Spleen (tissue), 11 donors: Measurements from ENCODE around the gene RNF167. TPM values are rescaled to one million over a fixed set of nuclear protein-coding genes. Genes with fewer than 3 reads are reported as not detected.
A peak's percentile ranks its signal among the peaks of the same experiment; 100 is the strongest.

ENCODE experiments used
- DNase-seq: peaks from one replicate; pipeline ENCODE4 v3.0.0-alpha.2; 2020
- H3K27ac ChIP-seq, 8 donors: fragments of 200-600 bp; sonication (generic) in 7 of 8; 1 replicate in 4 of 8; 2 replicates in 4 of 8; pipeline versions ENCODE4 v1.5.0 to v1.8.0; 2016 to 2021; ENCODE audit warnings: inconsistent platforms in 4 of 8, mild to moderate bottlenecking in 4 of 8, moderate library complexity in 1 of 8
- H3K27me3 ChIP-seq, 7 donors: fragments of 200-600 bp; sonication (generic) in 6 of 7; replicated peaks in 1 of 7; 1 replicate in 4 of 7; 2 replicates in 3 of 7; pipeline versions ENCODE4 v1.5.0 to v1.8.0; 2016 to 2021; ENCODE audit warnings: inconsistent platforms in 3 of 7, mild to moderate bottlenecking in 1 of 7
- H3K36me3 ChIP-seq, 6 donors: fragments of 200-600 bp; sonication (generic) in 5 of 6; 1 replicate in 4 of 6; 2 replicates in 2 of 6; pipeline versions ENCODE4 v1.5.0 to v1.8.0; 2016 to 2021; ENCODE audit warnings: inconsistent platforms in 2 of 6
- H3K4me1 ChIP-seq, 6 donors: fragments of 200-600 bp; sonication (generic) in 5 of 6; 1 replicate in 3 of 6; 2 replicates in 3 of 6; pipeline versions ENCODE4 v1.5.0 to v1.8.0; 2016 to 2021; ENCODE audit warnings: inconsistent platforms in 3 of 6
- H3K4me3 ChIP-seq, 8 donors: fragments of 200-600 bp; sonication (generic) in 7 of 8; 1 replicate in 4 of 8; 2 replicates in 4 of 8; pipeline versions ENCODE4 v1.5.0 to v1.8.0; 2016 to 2021; ENCODE audit warnings: inconsistent platforms in 4 of 8, mild to moderate bottlenecking in 4 of 8, moderate library complexity in 2 of 8
- H3K9me3 ChIP-seq, 8 donors: fragments of 200-600 bp; sonication (generic) in 7 of 8; 1 replicate in 4 of 8; 2 replicates in 4 of 8; pipeline versions ENCODE4 v1.5.0 to v1.8.0; 2016 to 2021; ENCODE audit warnings: inconsistent platforms in 4 of 8
- POLR2A ChIP-seq, 3 donors: fragments of 450-650 bp; IDR thresholded peaks; one replicate each; pipeline ENCODE4 v1.5.1; 2017; ENCODE audit warnings: antibody characterized with exemption in 3 of 3, mild to moderate bottlenecking in 1 of 3
- POLR2AphosphoS5 ChIP-seq, 3 donors: sonication (generic); formaldehyde crosslinking; IDR thresholded peaks; one replicate each; pipeline ENCODE4 v1.5.1; 2017; ENCODE audit warnings: antibody characterized with exemption in 3 of 3
- WGBS, 5 donors: extraction: QIAGEN DNeasy Blood & Tissue Kit in 3 of 5; methylation state at CpG; one replicate each; pipeline versions ENCODE4 v1.1.5 to v1.1.7; 2013 to 2018; 5-methylcytosine and 5-hydroxymethylcytosine counted together
- intact Hi-C: fragments of 100-400 bp; cut with DNase I; formaldehyde crosslinking; loops from one replicate; pipeline ENCODE4 v1.15.0; 2023; ENCODE audit warnings: low total_unique reads
- polyA plus RNA-seq, 3 donors: library from polyadenylated mRNA; stranded (reverse); fragments of 200-250 nt; gene quantifications; one replicate each; pipeline ENCODE4 v1.2.1, GENCODE V29; 2013
- total RNA-seq, 7 donors: library from RNA; depleted of rRNA in 3 of 7; stranded (reverse); fragments of >200 nt in 3 of 7; fragmentation: NEBNext Ultra II Directional in 4 of 7; extraction: Animal tissue kit (Norgen Biotek cat#: 25700) in 4 of 7; gene quantifications; one replicate each; pipeline versions ENCODE4 v1.1.0 to v1.2.1, GENCODE V29; 2016 to 2021
- TF ChIP-seq, protein P1 (sequence below), 11 experiments: fragments of 200-600 bp in 7 of 11; fragments of 450-650 bp in 4 of 11; sonication (generic) in 4 of 11; IDR thresholded peaks in 8 of 11; conservative IDR thresholded peaks in 3 of 11; 1 replicate in 7 of 11; 2 replicates in 4 of 11; pipeline versions ENCODE4 v1.4.0 to v1.8.0; 2016 to 2021; ENCODE audit warnings: antibody characterized with exemption in 11 of 11, inconsistent platforms in 4 of 11, mild to moderate bottlenecking in 1 of 11
- donor health status: healthy with polysubstance abuse.
- donor health status: DM: no; HTN: no; CAD: no; lungs with moderate emphysema.
- donor health status: DM: no; HTN: no; CAD: no.
- donor health status: Bipolar disorder and iron deficiency.
- donor health status: healthy.
- donor health status: DM: no; HTN: no; CAD: no.
- donor health status: DM: yes; HTN: yes; CAD: no.

RNF167 gene
- total and polyA plus RNA-seq, 10 donors = 57.6 to 146 (median 93.2) TPM

- 75 to 86% (median 84%) methylated on average over 25 to 27 of the region's 27 CpGs for WGBS, 5 donors
- TF ChIP-seq POLR2AphosphoS5 (IDR thresholded peaks at IDR 0.05) = peak in 2 of 3 donors; percentile 20 to 41
- TF ChIP-seq, protein P1, sequence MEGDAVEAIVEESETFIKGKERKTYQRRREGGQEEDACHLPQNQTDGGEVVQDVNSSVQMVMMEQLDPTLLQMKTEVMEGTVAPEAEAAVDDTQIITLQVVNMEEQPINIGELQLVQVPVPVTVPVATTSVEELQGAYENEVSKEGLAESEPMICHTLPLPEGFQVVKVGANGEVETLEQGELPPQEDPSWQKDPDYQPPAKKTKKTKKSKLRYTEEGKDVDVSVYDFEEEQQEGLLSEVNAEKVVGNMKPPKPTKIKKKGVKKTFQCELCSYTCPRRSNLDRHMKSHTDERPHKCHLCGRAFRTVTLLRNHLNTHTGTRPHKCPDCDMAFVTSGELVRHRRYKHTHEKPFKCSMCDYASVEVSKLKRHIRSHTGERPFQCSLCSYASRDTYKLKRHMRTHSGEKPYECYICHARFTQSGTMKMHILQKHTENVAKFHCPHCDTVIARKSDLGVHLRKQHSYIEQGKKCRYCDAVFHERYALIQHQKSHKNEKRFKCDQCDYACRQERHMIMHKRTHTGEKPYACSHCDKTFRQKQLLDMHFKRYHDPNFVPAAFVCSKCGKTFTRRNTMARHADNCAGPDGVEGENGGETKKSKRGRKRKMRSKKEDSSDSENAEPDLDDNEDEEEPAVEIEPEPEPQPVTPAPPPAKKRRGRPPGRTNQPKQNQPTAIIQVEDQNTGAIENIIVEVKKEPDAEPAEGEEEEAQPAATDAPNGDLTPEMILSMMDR (IDR thresholded peaks at IDR 0.05 in 8 of 11, conservative IDR thresholded peaks at IDR 0.05 in 3 of 11) = no peak
- peaks cover 18 to 28% (median 27%) of the 10 kb centered on the region in 6 donors for H3K4me1 ChIP-seq
- intact Hi-C loops = no loop called here
- H3K9me3 ChIP-seq = no peaks in the 10 kb centered on the region
- H3K27me3 ChIP-seq = peaks cover 0 to 24% (median 0%) of the 10 kb centered on the region in 7 donors
- no peak overlapping the region for H3K27ac ChIP-seq
- no peak for DNase-seq
- H3K4me3 ChIP-seq = no peak overlapping the region
- peaks cover 3 to 70% (median 63%) of the 10 kb centered on the region in 6 donors for H3K36me3 ChIP-seq
These were observed 44.3 kb upstream of the RNF167 start for GRCh38 chr17:4895657-4896331.

DNA sequence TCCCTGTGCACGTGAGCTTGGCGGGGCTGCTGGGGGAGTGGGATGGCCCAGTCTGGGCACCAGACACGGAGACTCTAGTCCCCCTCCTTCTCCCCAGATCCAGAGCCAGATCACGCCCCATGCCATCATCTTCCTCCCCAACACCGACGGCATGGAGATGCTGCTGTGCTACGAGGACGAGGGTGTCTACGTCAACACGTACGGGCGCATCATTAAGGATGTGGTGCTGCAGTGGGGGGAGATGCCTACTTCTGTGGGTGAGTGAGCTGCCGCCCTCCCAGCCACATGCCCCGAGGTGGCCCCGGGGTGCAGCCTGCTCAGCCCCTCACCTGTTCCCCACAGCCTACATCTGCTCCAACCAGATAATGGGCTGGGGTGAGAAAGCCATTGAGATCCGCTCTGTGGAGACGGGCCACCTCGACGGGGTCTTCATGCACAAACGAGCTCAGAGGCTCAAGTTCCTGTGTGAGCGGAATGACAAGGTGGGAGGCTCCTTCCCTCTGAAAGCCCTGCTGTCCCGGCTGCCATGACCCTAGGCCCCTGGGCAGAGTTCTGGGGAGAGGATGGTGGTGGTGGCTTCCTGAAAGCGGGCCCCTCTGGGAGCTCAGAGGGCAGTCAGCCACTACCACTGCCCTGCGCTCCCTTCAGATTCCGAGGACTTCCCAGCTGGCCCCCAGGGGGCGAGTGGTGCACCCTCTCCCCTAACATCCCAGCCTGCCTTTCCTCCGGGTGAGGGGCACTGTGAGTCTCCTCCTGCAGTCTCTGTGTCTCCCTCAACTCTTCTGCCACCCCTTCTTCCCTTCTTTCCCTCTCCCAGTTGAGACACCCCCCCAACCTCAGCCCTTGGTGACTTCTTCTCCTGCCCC, 43.5 kb upstream of the RNF167 start:
- WGBS, 5 donors = 85 to 95% (median 93%) methylated on average over 24 to 27 of the region's 27 CpGs
- Histone ChIP-seq H3K4me1 (peaks cover 20 to 36% (median 31%) of the 10 kb centered on the region in 6 donors), H3K27ac (no peak overlapping the region), H3K27me3 (peaks cover 0 to 32% (median 0%) of the 10 kb centered on the region in 7 donors), H3K36me3 (peaks cover 0 to 63% (median 56%) of the 10 kb centered on the region in 6 donors), H3K4me3 (no peak overlapping the region), H3K9me3 (no peaks in the 10 kb centered on the region)
- DNase-seq = no peak
- intact Hi-C loops = no loop called here
- TF ChIP-seq POLR2A (IDR thresholded peaks at IDR 0.05) (no peak), POLR2AphosphoS5 (IDR thresholded peaks at IDR 0.05) (no peak)
- TF ChIP-seq, protein P1 (IDR thresholded peaks at IDR 0.05 in 8 of 11, conservative IDR thresholded peaks at IDR 0.05 in 3 of 11) = no peak

- peaks cover 0 to 36% (median 0%) of the 10 kb centered on the region in 7 donors for H3K27me3 ChIP-seq
- peaks cover 23 to 43% (median 36%) of the 10 kb centered on the region in 6 donors for H3K4me1 ChIP-seq
- DNase-seq = no peak
- no peaks in the 10 kb centered on the region for H3K9me3 ChIP-seq
- no peak overlapping the region for H3K27ac ChIP-seq
- 86 to 94% (median 88%) methylated on average over 10 of the region's 10 CpGs for WGBS, 5 donors
- H3K36me3 ChIP-seq = peaks cover 0 to 56% (median 49%) of the 10 kb centered on the region in 6 donors
- intact Hi-C loops = no loop called here
- no peak overlapping the region for H3K4me3 ChIP-seq
- no peak for TF ChIP-seq POLR2A (IDR thresholded peaks at IDR 0.05)
These were observed 42.8 kb upstream of the RNF167 start for GRCh38 chr17:4897198-4897687.

- Histone ChIP-seq H3K36me3 (peaks cover 0 to 51% (median 43%) of the 10 kb centered on the region in 6 donors), H3K9me3 (no peaks in the 10 kb centered on the region), H3K27ac (no peak overlapping the region), H3K4me1 (peaks cover 27 to 48% (median 41%) of the 10 kb centered on the region in 6 donors), H3K27me3 (peaks cover 0 to 36% (median 0%) of the 10 kb centered on the region in 7 donors), H3K4me3 (no peak overlapping the region)
- no peak for DNase-seq
- no peak for TF ChIP-seq POLR2AphosphoS5 (IDR thresholded peaks at IDR 0.05)
- TF ChIP-seq, protein P1 (IDR thresholded peaks at IDR 0.05 in 8 of 11, conservative IDR thresholded peaks at IDR 0.05 in 3 of 11) = no peak
- TF ChIP-seq POLR2A (IDR thresholded peaks at IDR 0.05) = no peak
- intact Hi-C loops = no loop called here
- WGBS, 5 donors = 83 to 93% (median 88%) methylated on average over 5 of the region's 5 CpGs
These were observed 42.3 kb upstream of the RNF167 start for GRCh38 chr17:4897785-4898184.
